Natural killer cell (primary cell): ENCODE results near the gene TWSG1. TPM values are rescaled to one million over a fixed set of nuclear protein-coding genes. Genes with fewer than 3 reads are reported as not detected.
"Not testable (repeated sequence)": the region's sequence is repeated elsewhere in the genome, so short reads cannot be mapped to it uniquely, and the experiment has no call there.

Source experiments
- ATAC-seq, 3 donors: fragments of 150-1000 bp in 2 of 3; fragments of 200-7000 bp in 1 of 3; cut with Tn5 transposase; 1 replicate in 1 of 3; 2 replicates in 2 of 3; pipeline ENCODE4 v1.10.0; 2021; ENCODE audit warnings: mild to moderate bottlenecking in 2 of 3, moderate library complexity in 2 of 3
- DNase-seq, 2 donors: peaks; one replicate each; pipeline versions ENCODE4 v3.0.0 to v3.0.0-alpha.2; 2013 to 2021; ENCODE audit warnings: mixed read lengths in 1 of 2
- H3K27ac ChIP-seq: one replicate; pipeline ENCODE4 v1.5.1; 2013; ENCODE audit warnings: mild to moderate bottlenecking, low read length
- H3K27me3 ChIP-seq: one replicate; pipeline ENCODE4 v1.6.1; 2013; ENCODE audit warnings: low read length; ENCODE audit not compliant: control insufficient read depth, insufficient read depth
- H3K36me3 ChIP-seq: one replicate; pipeline ENCODE4 v1.6.1; 2013; ENCODE audit warnings: low read length; ENCODE audit not compliant: control insufficient read depth, insufficient read depth
- H3K4me1 ChIP-seq: one replicate; pipeline ENCODE4 v1.6.1; 2013; ENCODE audit warnings: low read length; ENCODE audit not compliant: control insufficient read depth, insufficient read depth
- H3K4me3 ChIP-seq: one replicate; pipeline ENCODE4 v1.5.1; 2013; ENCODE audit warnings: low read length
- H3K9me3 ChIP-seq: one replicate; pipeline ENCODE4 v1.6.1; 2013; ENCODE audit warnings: low read length; ENCODE audit not compliant: control insufficient read depth, insufficient read depth
- H3K27ac Mint-ChIP-seq, 2 donors: one replicate each; pipeline ENCODE4 v1.8.0; 2022; ENCODE audit warnings: mild to moderate bottlenecking in 2 of 2, mixed read lengths in 2 of 2, moderate library complexity in 1 of 2
- H3K27me3 Mint-ChIP-seq, 2 donors: one replicate each; pipeline ENCODE4 v1.8.0; 2022; ENCODE audit warnings: low read depth in 2 of 2, mixed read lengths in 2 of 2
- H3K36me3 Mint-ChIP-seq: one replicate; pipeline ENCODE4 v1.8.0; 2022; ENCODE audit warnings: mixed read lengths
- H3K4me1 Mint-ChIP-seq, 2 donors: one replicate each; pipeline ENCODE4 v1.8.0; 2022; ENCODE audit warnings: mixed read lengths in 2 of 2
- H3K4me3 Mint-ChIP-seq: one replicate; pipeline ENCODE4 v1.8.0; 2022; ENCODE audit warnings: mild to moderate bottlenecking, moderate library complexity, mixed read lengths
- H3K9me3 Mint-ChIP-seq, 2 donors: one replicate each; pipeline ENCODE4 v1.8.0; 2022; ENCODE audit warnings: mixed read lengths in 2 of 2
- WGBS: methylation state at CpG from one replicate; pipeline ENCODE4 v1.1.7; 2013; ENCODE audit warnings: missing lambda C conversion rate; ENCODE audit not compliant: insufficient coverage; 5-methylcytosine and 5-hydroxymethylcytosine counted together
- intact Hi-C: fragments of 100-400 bp; cut with micrococcal nuclease; formaldehyde crosslinking; loops from one replicate; pipeline ENCODE4 v1.14.2; 2022
- total RNA-seq, 4 donors: library from RNA; stranded (reverse); fragments of 120-200 nt in 1 of 4; gene quantifications; one replicate each; pipeline versions ENCODE4 v1.2.3 to v1.2.4, GENCODE V29; 2013 to 2022
- TF ChIP-seq, protein P1 (sequence below): fragments of 200-600 bp; IDR thresholded peaks from one replicate; pipeline ENCODE4 v1.8.0; 2022; ENCODE audit warnings: antibody characterized with exemption

The TWSG1 gene
- total RNA-seq, 3 donors from 2014 or later (not counting 1 experiment from before 2014, with no cell fraction given), result 3.4 to 7.3 (median 5.6) TPM

- Histone ChIP-seq H3K4me1 (no peaks in the 10 kb centered on the region), H3K4me3 (no peak overlapping the region), H3K27ac (no peak overlapping the region), H3K9me3 (no peaks in the 10 kb centered on the region), H3K36me3 (no peaks in the 10 kb centered on the region), H3K27me3 (no peaks in the 10 kb centered on the region)
- TF ChIP-seq, protein P1, sequence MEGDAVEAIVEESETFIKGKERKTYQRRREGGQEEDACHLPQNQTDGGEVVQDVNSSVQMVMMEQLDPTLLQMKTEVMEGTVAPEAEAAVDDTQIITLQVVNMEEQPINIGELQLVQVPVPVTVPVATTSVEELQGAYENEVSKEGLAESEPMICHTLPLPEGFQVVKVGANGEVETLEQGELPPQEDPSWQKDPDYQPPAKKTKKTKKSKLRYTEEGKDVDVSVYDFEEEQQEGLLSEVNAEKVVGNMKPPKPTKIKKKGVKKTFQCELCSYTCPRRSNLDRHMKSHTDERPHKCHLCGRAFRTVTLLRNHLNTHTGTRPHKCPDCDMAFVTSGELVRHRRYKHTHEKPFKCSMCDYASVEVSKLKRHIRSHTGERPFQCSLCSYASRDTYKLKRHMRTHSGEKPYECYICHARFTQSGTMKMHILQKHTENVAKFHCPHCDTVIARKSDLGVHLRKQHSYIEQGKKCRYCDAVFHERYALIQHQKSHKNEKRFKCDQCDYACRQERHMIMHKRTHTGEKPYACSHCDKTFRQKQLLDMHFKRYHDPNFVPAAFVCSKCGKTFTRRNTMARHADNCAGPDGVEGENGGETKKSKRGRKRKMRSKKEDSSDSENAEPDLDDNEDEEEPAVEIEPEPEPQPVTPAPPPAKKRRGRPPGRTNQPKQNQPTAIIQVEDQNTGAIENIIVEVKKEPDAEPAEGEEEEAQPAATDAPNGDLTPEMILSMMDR, result no peak
- no peaks in the 10 kb centered on the region for H3K36me3 Mint-ChIP-seq
- H3K27ac Mint-ChIP-seq, result no peak overlapping the region
- ATAC-seq (no peak), DNase-seq (no peak)
- whole genome bisulfite sequencing, result 85% methylated on average over 5 of the region's 6 CpGs
- intact Hi-C loops, result no loop called here
- H3K4me1 Mint-ChIP-seq, result no peaks in the 10 kb centered on the region
- H3K9me3 Mint-ChIP-seq, result no peaks in the 10 kb centered on the region
- no peak overlapping the region for H3K4me3 Mint-ChIP-seq
- H3K27me3 Mint-ChIP-seq, result no peaks in the 10 kb centered on the region
Measured at GRCh38 chr18:9366126-9366714, 31.6 kb downstream of the TWSG1 start.

GRCh38 chr18:9373254-9373653, 38.7 kb downstream of the TWSG1 start:
- ATAC-seq, H3K4me3 ChIP-seq, H3K27me3 Mint-ChIP-seq, intact Hi-C loops, H3K4me1 ChIP-seq, H3K9me3 ChIP-seq, DNase-seq, H3K36me3 ChIP-seq, H3K4me3 Mint-ChIP-seq, H3K9me3 Mint-ChIP-seq, H3K36me3 Mint-ChIP-seq, H3K27ac ChIP-seq, H3K27me3 ChIP-seq, H3K4me1 Mint-ChIP-seq, H3K27ac Mint-ChIP-seq: not testable (repeated sequence)
- WGBS, result 83% methylated on average over 1 of the region's 1 CpG

DNA sequence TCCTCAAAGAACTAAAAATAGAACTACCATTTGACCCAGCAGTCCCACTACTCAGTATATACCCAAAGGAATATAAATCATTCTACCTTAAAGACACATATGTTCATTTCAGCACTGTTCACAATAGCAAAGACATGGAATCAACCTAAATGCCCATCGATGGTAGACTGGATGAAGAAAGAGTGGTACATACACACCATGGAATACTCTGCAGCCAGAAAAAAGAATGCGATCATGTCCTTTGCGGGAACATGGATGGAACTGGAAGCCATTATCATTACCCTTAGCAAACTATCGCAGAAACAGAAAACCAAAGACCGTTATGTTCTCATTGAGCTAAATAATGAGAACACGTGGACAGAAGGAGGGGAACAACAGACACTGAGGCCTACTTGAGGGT, 44.5 kb downstream of the TWSG1 start:
- Mint-ChIP-seq H3K9me3 (no peaks in the 10 kb centered on the region), H3K27me3 (no peaks in the 10 kb centered on the region)
- ATAC-seq, result no peak

GRCh38 chr18:9380101-9380500, 45.5 kb downstream of the TWSG1 start:
- Mint-ChIP-seq H3K27ac (no peak overlapping the region), H3K4me1 (no peaks in the 10 kb centered on the region), H3K4me3 (no peak overlapping the region), H3K27me3 (no peaks in the 10 kb centered on the region), H3K9me3 (no peaks in the 10 kb centered on the region), H3K36me3 (no peaks in the 10 kb centered on the region)
- Histone ChIP-seq H3K27me3 (no peaks in the 10 kb centered on the region), H3K9me3 (no peaks in the 10 kb centered on the region), H3K4me1 (no peaks in the 10 kb centered on the region), H3K36me3 (no peaks in the 10 kb centered on the region), H3K4me3 (no peak overlapping the region), H3K27ac (no peak overlapping the region)
- DNase-seq (no peak), ATAC-seq (no peak)
- TF ChIP-seq, protein P1, result no peak
- intact Hi-C loops, result no loop called here
- WGBS, result 100% methylated on average over 2 of the region's 2 CpGs

More for the DNA sequence above, 44.5 kb downstream of the TWSG1 start:
- WGBS, result 98% methylated on average over 6 of the region's 6 CpGs
- Mint-ChIP-seq H3K4me1 (no peaks in the 10 kb centered on the region), H3K27ac (no peak overlapping the region), H3K36me3 (no peaks in the 10 kb centered on the region), H3K4me3 (no peak overlapping the region)
- Histone ChIP-seq H3K36me3 (no peaks in the 10 kb centered on the region), H3K27ac (no peak overlapping the region), H3K27me3 (no peaks in the 10 kb centered on the region), H3K4me1 (no peaks in the 10 kb centered on the region), H3K4me3 (no peak overlapping the region), H3K9me3 (no peaks in the 10 kb centered on the region)
- intact Hi-C loops, result no loop called here
- TF ChIP-seq, protein P1, result no peak
- no peak for DNase-seq
